ENCODE data around the gene DHRS1. TPM values are rescaled to one million over a fixed set of nuclear protein-coding genes. Genes with fewer than 3 reads are reported as not detected.

Gene DHRS1
- total and polyA plus RNA-seq, 2 donors = 10.2 to 59.6 TPM

DNA sequence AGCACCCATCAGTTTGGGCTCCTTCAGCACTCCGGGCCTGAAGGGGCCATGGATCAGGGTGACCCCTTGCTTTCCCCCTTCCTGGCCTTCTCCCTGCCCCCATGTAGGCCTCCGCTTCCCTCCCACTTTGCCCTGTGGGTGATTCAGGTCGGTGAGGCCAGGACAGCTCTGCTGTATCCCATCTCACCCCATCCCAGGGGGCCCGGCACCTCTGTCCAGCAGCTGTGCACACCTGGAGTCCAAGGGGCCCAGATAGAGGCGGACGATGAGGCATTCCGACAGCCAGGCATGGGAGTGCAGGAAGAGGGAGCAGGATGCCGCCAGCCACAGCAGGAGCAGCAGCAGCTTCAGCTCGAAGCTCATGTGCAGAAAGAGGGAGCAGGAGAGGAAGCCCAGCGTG lies 23.1 kb upstream of the DHRS1 start:
- WGBS = 93% methylated on average over 10 of the region's 10 CpGs
- H3K27me3 ChIP-seq (ENCODE audit: control insufficient read depth in 2 of 2, insufficient read depth in 1 of 2, low read length in 1 of 2) = peaks cover 0 to 13% of the 10 kb centered on the region in 2 donors
- no peak overlapping the region for H3K4me3 ChIP-seq (ENCODE audit: low read length in 2 of 2)
- peaks cover 0 to 7% of the 10 kb centered on the region in 2 donors for H3K4me1 ChIP-seq (ENCODE audit: control insufficient read depth in 2 of 2, insufficient read depth in 2 of 2, low read length in 2 of 2)
- H3K36me3 ChIP-seq (ENCODE audit: control insufficient read depth in 2 of 2, insufficient read depth in 2 of 2, low read length in 1 of 2) = no peaks in the 10 kb centered on the region
- DNase-seq (ENCODE audit: low read depth in 6 of 9, low spot score in 9 of 9) = no peak
- H3K27ac ChIP-seq (ENCODE audit: low read depth in 1 of 2, low read length in 1 of 2) = no peak overlapping the region
- no peaks in the 10 kb centered on the region for H3K9me3 ChIP-seq (ENCODE audit: control insufficient read depth in 2 of 2, insufficient read depth in 1 of 2, low read length in 1 of 2)

DNA sequence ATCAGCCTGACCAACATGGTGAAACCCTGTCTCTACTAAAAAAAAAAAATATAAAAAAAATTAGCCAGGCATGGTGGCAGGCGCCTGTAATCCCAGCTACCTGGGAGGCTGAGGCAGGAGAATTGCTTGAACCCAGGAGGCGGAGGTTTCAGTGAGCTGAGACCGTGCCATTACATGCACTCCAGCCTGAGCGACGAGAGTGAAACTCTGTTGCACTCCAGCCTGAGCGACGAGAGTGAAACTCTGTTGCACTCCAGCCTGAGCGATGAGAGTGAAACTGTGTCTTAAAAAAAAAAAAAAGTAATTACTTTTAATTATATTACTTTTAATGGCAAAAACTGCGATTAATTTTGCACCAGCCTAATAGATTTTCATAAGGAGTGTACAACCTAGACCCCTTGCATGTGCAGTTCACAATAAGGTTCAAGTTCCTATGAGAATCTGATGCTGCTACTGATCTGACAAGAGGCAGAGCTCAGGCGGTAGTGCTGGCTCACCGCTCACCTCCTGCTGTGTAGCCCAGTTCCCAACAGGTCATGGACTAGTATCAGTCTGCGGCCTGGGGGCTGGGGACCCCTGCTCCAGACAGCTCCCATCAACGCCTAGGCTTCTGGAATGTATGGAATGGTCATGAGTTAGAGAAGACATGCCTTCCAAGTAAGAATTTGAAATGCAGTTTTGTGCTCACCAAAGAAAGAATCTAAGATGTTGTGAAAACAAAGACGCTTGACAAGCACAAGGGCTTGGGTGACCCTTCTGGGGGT lies 21.8 kb upstream of the DHRS1 start:
- no peak overlapping the region for H3K4me3 ChIP-seq (ENCODE audit: low read length in 2 of 2)
- H3K36me3 ChIP-seq (ENCODE audit: control insufficient read depth in 2 of 2, insufficient read depth in 2 of 2, low read length in 1 of 2) = no peaks in the 10 kb centered on the region
- no peaks in the 10 kb centered on the region for H3K9me3 ChIP-seq (ENCODE audit: control insufficient read depth in 2 of 2, insufficient read depth in 1 of 2, low read length in 1 of 2)
- DNase-seq (ENCODE audit: low read depth in 6 of 9, low spot score in 9 of 9) = no peak
- no peak overlapping the region for H3K27ac ChIP-seq (ENCODE audit: low read depth in 1 of 2, low read length in 1 of 2)
- no peaks in the 10 kb centered on the region for H3K4me1 ChIP-seq (ENCODE audit: control insufficient read depth in 2 of 2, insufficient read depth in 2 of 2, low read length in 2 of 2)
- WGBS = 96% methylated on average over 14 of the region's 14 CpGs
- H3K27me3 ChIP-seq (ENCODE audit: control insufficient read depth in 2 of 2, insufficient read depth in 1 of 2, low read length in 1 of 2) = peaks cover 0 to 13% of the 10 kb centered on the region in 2 donors

DNA sequence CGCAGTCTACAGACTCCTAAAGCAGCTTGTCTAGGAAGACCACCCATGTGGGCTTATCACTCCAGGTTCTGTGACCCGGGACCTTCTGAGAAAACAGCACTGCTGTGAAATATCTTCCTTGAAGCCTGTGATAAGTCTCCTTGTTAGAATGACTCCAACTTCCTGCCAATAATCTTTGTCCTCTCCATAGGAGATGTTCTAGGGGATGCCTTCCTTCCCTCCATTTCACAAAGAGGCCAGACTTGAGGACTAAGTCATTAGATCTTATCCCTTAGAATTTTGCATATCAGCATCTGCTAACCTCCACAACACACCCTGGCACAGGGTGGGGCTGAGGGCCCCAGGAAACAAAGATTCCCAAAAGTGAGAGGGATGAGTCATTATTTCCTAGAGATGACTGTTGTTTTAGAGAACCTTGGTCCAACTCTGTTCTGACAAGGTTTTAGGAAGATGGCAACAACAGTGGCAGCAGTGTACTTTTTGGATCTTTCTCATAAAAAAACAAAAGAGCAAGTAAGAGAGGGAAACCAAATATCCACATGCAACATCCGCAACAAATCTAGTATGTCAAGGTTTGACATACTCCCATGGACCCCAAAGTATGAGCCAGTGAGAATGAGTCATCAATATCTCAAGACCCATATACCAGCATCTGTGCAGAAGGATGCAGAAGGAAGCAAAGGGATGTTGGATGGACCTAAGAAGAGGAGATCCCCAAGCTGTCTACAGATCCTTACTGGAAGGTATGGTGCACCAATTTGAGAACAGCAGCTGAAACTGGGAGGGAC lies 17.8 kb upstream of the DHRS1 start:
- no peak for DNase-seq (ENCODE audit: low read depth in 6 of 9, low spot score in 9 of 9)
- WGBS = 96% methylated on average over 3 of the region's 3 CpGs
- Histone ChIP-seq H3K27me3 (ENCODE audit: control insufficient read depth in 2 of 2, insufficient read depth in 1 of 2, low read length in 1 of 2) (peaks cover 0 to 10% of the 10 kb centered on the region in 2 donors), H3K36me3 (ENCODE audit: control insufficient read depth in 2 of 2, insufficient read depth in 2 of 2, low read length in 1 of 2) (no peaks in the 10 kb centered on the region), H3K27ac (ENCODE audit: low read depth in 1 of 2, low read length in 1 of 2) (no peak overlapping the region), H3K4me1 (ENCODE audit: control insufficient read depth in 2 of 2, insufficient read depth in 2 of 2, low read length in 2 of 2) (peaks cover 0 to 21% of the 10 kb centered on the region in 2 donors), H3K4me3 (ENCODE audit: low read length in 2 of 2) (no peak overlapping the region), H3K9me3 (ENCODE audit: control insufficient read depth in 2 of 2, insufficient read depth in 1 of 2, low read length in 1 of 2) (no peaks in the 10 kb centered on the region)

DNA sequence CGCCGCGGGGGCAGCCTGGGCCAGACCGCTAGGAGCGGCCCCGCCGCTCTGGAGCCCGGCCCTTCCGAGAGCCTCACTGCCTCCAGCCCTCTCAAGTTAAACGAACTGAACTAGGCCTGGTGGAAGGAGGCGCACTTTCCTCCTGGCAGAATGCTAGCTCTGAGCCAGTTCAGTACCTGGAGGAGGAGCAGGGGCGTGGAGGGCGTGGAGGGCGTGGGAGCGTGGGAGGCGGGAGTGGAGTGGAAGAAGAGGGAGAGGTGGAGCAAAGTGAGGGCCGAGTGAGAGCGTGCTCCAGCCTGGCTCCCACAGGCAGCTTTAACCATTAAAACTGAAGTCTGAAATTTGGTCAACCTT lies 17.0 kb upstream of the DHRS1 start:
- H3K4me3 ChIP-seq (ENCODE audit: low read length in 2 of 2) = no peak overlapping the region
- WGBS = 94% methylated on average over 18 of the region's 18 CpGs
- H3K4me1 ChIP-seq (ENCODE audit: control insufficient read depth in 2 of 2, insufficient read depth in 2 of 2, low read length in 2 of 2) = peaks cover 0 to 29% of the 10 kb centered on the region in 2 donors
- peak overlapping the region in 1 of 2 donors; percentile 38 for H3K27ac ChIP-seq (ENCODE audit: low read depth in 1 of 2, low read length in 1 of 2)
- DNase-seq (ENCODE audit: low read depth in 6 of 9, low spot score in 9 of 9) = no peak
- H3K36me3 ChIP-seq (ENCODE audit: control insufficient read depth in 2 of 2, insufficient read depth in 2 of 2, low read length in 1 of 2) = no peaks in the 10 kb centered on the region
- H3K27me3 ChIP-seq (ENCODE audit: control insufficient read depth in 2 of 2, insufficient read depth in 1 of 2, low read length in 1 of 2) = peaks cover 0 to 11% of the 10 kb centered on the region in 2 donors
- no peaks in the 10 kb centered on the region for H3K9me3 ChIP-seq (ENCODE audit: control insufficient read depth in 2 of 2, insufficient read depth in 1 of 2, low read length in 1 of 2)

DNA sequence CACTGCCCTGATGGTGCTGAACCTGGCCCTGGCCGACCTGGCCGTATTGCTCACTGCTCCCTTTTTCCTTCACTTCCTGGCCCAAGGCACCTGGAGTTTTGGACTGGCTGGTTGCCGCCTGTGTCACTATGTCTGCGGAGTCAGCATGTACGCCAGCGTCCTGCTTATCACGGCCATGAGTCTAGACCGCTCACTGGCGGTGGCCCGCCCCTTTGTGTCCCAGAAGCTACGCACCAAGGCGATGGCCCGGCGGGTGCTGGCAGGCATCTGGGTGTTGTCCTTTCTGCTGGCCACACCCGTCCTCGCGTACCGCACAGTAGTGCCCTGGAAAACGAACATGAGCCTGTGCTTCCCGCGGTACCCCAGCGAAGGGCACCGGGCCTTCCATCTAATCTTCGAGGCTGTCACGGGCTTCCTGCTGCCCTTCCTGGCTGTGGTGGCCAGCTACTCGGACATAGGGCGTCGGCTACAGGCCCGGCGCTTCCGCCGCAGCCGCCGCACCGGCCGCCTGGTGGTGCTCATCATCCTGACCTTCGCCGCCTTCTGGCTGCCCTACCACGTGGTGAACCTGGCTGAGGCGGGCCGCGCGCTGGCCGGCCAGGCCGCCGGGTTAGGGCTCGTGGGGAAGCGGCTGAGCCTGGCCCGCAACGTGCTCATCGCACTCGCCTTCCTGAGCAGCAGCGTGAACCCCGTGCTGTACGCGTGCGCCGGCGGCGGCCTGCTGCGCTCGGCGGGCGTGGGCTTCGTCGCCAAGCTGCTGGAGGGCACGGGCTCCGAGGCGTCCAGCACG lies 16.4 kb upstream of the DHRS1 start:
- DNase-seq (ENCODE audit: low read depth in 6 of 9, low spot score in 9 of 9) = no peak
- peaks cover 2 to 34% of the 10 kb centered on the region in 2 donors for H3K4me1 ChIP-seq (ENCODE audit: control insufficient read depth in 2 of 2, insufficient read depth in 2 of 2, low read length in 2 of 2)
- 94% methylated on average over 70 of the region's 70 CpGs for WGBS
- no peaks in the 10 kb centered on the region for H3K9me3 ChIP-seq (ENCODE audit: control insufficient read depth in 2 of 2, insufficient read depth in 1 of 2, low read length in 1 of 2)
- H3K27ac ChIP-seq (ENCODE audit: low read depth in 1 of 2, low read length in 1 of 2) = peak overlapping the region in 1 of 2 donors; percentile 38
- no peaks in the 10 kb centered on the region for H3K36me3 ChIP-seq (ENCODE audit: control insufficient read depth in 2 of 2, insufficient read depth in 2 of 2, low read length in 1 of 2)
- peaks cover 0 to 15% of the 10 kb centered on the region in 2 donors for H3K27me3 ChIP-seq (ENCODE audit: control insufficient read depth in 2 of 2, insufficient read depth in 1 of 2, low read length in 1 of 2)
- no peak overlapping the region for H3K4me3 ChIP-seq (ENCODE audit: low read length in 2 of 2)

DNA sequence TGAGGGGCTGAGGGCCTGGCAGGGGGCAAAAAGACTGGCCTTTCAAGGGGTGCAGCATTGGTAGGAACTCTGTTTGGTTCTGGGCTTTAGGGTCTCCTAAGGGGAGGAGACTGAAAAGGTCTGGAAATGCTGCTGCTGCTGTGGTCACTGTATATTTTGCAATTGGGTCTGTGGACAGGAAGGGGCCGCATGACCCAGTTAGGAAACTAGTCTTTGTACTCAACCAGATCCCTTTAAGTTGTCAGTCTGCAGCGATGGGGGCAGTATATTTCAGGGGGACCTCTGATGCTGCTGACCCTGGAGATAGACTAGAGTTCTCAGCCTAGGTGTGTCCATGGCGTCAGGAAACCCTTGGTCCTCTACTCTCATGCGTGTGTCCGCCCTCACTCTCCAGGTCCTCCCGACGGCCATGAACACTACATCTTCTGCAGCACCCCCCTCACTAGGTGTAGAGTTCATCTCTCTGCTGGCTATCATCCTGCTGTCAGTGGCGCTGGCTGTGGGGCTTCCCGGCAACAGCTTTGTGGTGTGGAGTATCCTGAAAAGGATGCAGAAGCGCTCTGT lies 15.7 kb upstream of the DHRS1 start:
- Histone ChIP-seq H3K4me1 (ENCODE audit: control insufficient read depth in 2 of 2, insufficient read depth in 2 of 2, low read length in 2 of 2) (peaks cover 6 to 36% of the 10 kb centered on the region in 2 donors), H3K36me3 (ENCODE audit: control insufficient read depth in 2 of 2, insufficient read depth in 2 of 2, low read length in 1 of 2) (no peaks in the 10 kb centered on the region), H3K27ac (ENCODE audit: low read depth in 1 of 2, low read length in 1 of 2) (no peak overlapping the region), H3K4me3 (ENCODE audit: low read length in 2 of 2) (no peak overlapping the region), H3K27me3 (ENCODE audit: control insufficient read depth in 2 of 2, insufficient read depth in 1 of 2, low read length in 1 of 2) (peaks cover 0 to 15% of the 10 kb centered on the region in 2 donors), H3K9me3 (ENCODE audit: control insufficient read depth in 2 of 2, insufficient read depth in 1 of 2, low read length in 1 of 2) (no peaks in the 10 kb centered on the region)
- WGBS = 96% methylated on average over 10 of the region's 10 CpGs
- DNase-seq (ENCODE audit: low read depth in 6 of 9, low spot score in 9 of 9) = no peak

DNA sequence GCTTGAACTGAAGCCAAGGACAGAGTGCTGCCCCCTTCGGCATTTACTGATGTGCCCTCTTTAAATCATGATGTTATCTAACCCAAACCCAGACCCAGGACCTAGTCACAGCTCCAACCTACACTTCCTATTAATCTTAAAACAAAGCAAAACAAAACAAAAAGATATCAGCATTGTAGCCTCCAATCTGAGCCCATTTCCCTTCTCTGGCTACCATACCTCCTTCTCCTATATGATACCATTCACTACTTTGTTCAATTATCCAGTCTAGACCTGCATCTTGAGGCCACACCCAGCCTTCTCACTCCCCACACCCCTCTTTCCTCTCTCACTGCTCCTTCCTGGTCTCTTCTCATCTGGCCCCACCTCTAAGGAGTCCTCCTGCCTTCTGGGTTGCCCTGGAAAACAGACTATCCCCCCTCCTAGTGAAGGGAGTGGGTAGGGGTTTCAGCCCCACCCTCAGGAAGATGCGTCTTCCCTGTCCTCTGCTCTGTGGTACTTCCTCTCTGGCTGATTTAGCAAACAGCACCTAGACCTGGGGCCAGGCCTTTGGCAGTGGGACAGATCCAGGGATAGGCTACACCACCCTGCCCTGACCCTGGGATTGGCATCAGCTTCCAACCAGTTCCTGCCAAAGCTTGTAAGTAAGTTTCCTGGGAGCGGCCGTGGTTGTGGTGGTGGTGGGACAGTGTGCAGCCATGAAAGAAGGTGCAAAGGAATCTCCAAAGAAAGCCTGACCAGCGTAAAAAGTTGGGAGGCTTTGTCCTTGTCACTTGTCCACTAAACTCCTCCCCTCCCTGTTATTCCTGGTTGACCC lies 15.0 kb upstream of the DHRS1 start:
- no peak for DNase-seq (ENCODE audit: low read depth in 6 of 9, low spot score in 9 of 9)
- Histone ChIP-seq H3K36me3 (ENCODE audit: control insufficient read depth in 2 of 2, insufficient read depth in 2 of 2, low read length in 1 of 2) (no peaks in the 10 kb centered on the region), H3K4me1 (ENCODE audit: control insufficient read depth in 2 of 2, insufficient read depth in 2 of 2, low read length in 2 of 2) (peaks cover 9 to 44% of the 10 kb centered on the region in 2 donors), H3K9me3 (ENCODE audit: control insufficient read depth in 2 of 2, insufficient read depth in 1 of 2, low read length in 1 of 2) (no peaks in the 10 kb centered on the region), H3K27ac (ENCODE audit: low read depth in 1 of 2, low read length in 1 of 2) (no peak overlapping the region), H3K4me3 (ENCODE audit: low read length in 2 of 2) (no peak overlapping the region), H3K27me3 (ENCODE audit: control insufficient read depth in 2 of 2, insufficient read depth in 1 of 2, low read length in 1 of 2) (peaks cover 0 to 15% of the 10 kb centered on the region in 2 donors)
- WGBS = 82% methylated on average over 5 of the region's 5 CpGs

DNA sequence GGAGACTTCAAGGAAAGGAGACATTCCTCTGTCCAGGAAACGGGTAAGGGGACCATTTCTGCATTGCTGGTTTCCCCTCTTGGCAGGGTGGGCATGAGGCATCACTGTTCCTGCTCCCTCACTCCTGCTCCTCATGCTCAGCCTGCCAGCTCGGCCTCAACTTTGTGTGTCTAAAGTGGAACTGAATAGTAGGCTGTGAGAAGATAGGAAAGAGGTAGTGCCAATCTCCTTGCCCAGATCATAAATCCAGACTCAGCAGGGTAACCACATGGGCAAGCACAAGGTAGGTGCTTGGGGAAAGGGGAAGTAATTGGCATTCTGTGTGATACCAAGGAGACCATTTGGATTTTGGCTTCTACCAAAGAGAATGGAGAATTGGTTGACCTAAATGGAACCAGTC lies 14.3 kb upstream of the DHRS1 start:
- H3K4me1 ChIP-seq (ENCODE audit: control insufficient read depth in 2 of 2, insufficient read depth in 2 of 2, low read length in 2 of 2) = peaks cover 9 to 49% of the 10 kb centered on the region in 2 donors
- H3K4me3 ChIP-seq (ENCODE audit: low read length in 2 of 2) = no peak overlapping the region
- 32% methylated on average over 2 of the region's 2 CpGs for WGBS
- peaks cover 0 to 2% of the 10 kb centered on the region in 2 donors for H3K36me3 ChIP-seq (ENCODE audit: control insufficient read depth in 2 of 2, insufficient read depth in 2 of 2, low read length in 1 of 2)
- H3K27me3 ChIP-seq (ENCODE audit: control insufficient read depth in 2 of 2, insufficient read depth in 1 of 2, low read length in 1 of 2) = peaks cover 0 to 11% of the 10 kb centered on the region in 2 donors
- H3K27ac ChIP-seq (ENCODE audit: low read depth in 1 of 2, low read length in 1 of 2) = no peak overlapping the region
- DNase-seq (ENCODE audit: low read depth in 6 of 9, low spot score in 9 of 9) = no peak
- no peaks in the 10 kb centered on the region for H3K9me3 ChIP-seq (ENCODE audit: control insufficient read depth in 2 of 2, insufficient read depth in 1 of 2, low read length in 1 of 2)
